Skeletal muscle cell (primary cell): Measurements from ENCODE around the gene TLR2.

ENCODE experiments used
- DNase-seq: peaks from one replicate; pipeline ENCODE4 v3.0.0-alpha.2; 2010; ENCODE audit warnings: low read depth
- H3K4me3 ChIP-seq: 2 replicates; pipeline ENCODE4 v1.5.1; 2011; ENCODE audit warnings: low read depth, mild to moderate bottlenecking, control low read depth, low read length, moderate library complexity

The TLR2 gene

GRCh38 chr4:153725831-153726154, 41.7 kb downstream of the TLR2 start:
- no peak for DNase-seq
- no peak overlapping the region for H3K4me3 ChIP-seq

GRCh38 chr4:153728151-153728550, 44.1 kb downstream of the TLR2 start:
- H3K4me3 ChIP-seq, result no peak overlapping the region
- DNase-seq, result no peak

- no peak overlapping the region for H3K4me3 ChIP-seq
- DNase-seq, result no peak
Observed at GRCh38 chr4:153728660-153729059, 44.6 kb downstream of the TLR2 start.

GRCh38 chr4:153729895-153730294, 45.8 kb downstream of the TLR2 start:
- DNase-seq, result no peak
- no peak overlapping the region for H3K4me3 ChIP-seq

GRCh38 chr4:153731239-153731638, 47.2 kb downstream of the TLR2 start:
- peak; percentile 88 for DNase-seq
- H3K4me3 ChIP-seq, result no peak overlapping the region

GRCh38 chr4:153733751-153734448, 49.8 kb downstream of the TLR2 start:
- DNase-seq, result no peak
- no peak overlapping the region for H3K4me3 ChIP-seq

- DNase-seq, result no peak
- H3K4me3 ChIP-seq, result no peak overlapping the region
Observed at GRCh38 chr4:153735906-153736461, 51.9 kb downstream of the TLR2 start.

- DNase-seq, result no peak
- no peak overlapping the region for H3K4me3 ChIP-seq
Observed at GRCh38 chr4:153741541-153741940, 57.5 kb downstream of the TLR2 start.

- DNase-seq, result no peak
- no peak overlapping the region for H3K4me3 ChIP-seq
Observed at GRCh38 chr4:153745651-153746050, 61.6 kb downstream of the TLR2 start.

- no peak for DNase-seq
- no peak overlapping the region for H3K4me3 ChIP-seq
Observed at GRCh38 chr4:153747406-153747955, 63.4 kb downstream of the TLR2 start.

- H3K4me3 ChIP-seq, result no peak overlapping the region
- DNase-seq, result peak; percentile 57
Observed at GRCh38 chr4:153748378-153748777, 64.3 kb downstream of the TLR2 start.

- H3K4me3 ChIP-seq, result no peak overlapping the region
Observed at GRCh38 chr4:153750197-153750817, 66.2 kb downstream of the TLR2 start.

GRCh38 chr4:153755186-153755585, 71.1 kb downstream of the TLR2 start:
- no peak for DNase-seq
- no peak overlapping the region for H3K4me3 ChIP-seq

More at GRCh38 chr4:153750197-153750817, 66.2 kb downstream of the TLR2 start:
- peak; percentile 60 for DNase-seq
